Measurements from ENCODE around the gene CPT2.
"Not testable (repeated sequence)": the region's sequence is repeated elsewhere in the genome, so short reads cannot be mapped to it uniquely, and the experiment has no call there.

CPT2 gene

GRCh38 chr1:53182716-53183094 is 13.9 kb upstream of the CPT2 start:
- no peak for DNase-seq

DNA sequence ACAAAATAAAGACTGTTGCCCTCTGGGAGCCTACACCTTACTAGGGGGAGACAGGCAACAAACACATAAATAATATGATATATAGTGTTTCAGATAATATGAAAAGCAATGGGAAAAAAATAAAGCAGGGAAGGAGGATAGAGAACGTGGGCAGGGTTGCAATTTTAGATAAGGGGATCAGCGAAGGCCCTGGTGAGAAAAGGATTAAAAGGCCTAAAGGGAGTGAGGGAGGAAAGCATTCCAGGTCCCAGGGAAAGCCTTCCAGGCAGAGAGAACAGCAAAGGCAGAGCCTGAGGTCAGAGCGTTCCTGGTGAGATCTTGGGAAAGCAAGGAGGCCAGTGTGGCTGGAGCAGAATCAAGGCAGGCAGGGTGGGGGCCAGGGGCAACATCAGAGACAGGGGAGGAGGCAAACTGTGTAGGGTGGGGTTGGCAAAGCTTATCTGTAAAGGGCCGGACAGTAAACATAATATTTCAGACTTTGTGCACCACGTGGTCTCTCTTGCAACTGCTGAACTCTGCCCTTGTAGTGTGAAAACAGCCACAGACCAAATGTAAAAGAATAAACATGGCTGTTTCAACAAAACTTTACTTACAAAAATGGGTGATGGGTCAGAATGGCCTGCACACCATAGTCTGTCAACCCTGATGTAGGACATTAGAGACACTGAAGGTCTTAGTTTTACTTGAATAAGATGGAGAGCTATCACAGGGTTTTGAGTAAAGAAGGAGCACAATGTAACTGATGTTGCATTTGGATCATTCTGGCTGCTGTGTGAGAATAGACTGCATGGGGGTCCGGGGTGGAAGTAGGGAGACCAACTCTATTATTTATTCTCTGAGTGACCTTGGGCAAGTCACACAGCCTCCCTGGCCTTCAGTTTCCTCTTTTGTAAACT is 13.3 kb upstream of the CPT2 start:
- no peak for DNase-seq

- not testable (repeated sequence) for DNase-seq
Measured at GRCh38 chr1:53185955-53186297, 10.7 kb upstream of the CPT2 start.

DNA sequence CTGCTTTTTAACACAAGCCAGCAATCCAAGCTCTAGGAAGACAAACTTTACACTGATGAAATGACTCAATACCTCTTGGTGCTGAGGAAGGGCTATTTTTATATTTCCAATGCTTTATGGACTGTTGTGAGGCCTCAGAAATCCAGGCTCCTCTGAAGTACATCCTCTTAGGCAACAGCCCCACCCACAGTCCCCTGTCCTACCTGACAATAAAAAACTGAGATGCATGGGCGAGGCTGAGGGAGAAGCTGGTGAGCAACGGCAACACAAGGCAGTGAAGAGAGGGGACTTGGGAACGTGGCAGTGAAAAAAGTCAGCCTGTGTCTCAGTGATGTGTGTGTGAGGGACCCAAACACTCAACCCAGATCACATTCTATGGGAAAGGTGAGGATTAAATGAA is 10.1 kb upstream of the CPT2 start:
- no peak for DNase-seq

GRCh38 chr1:53187401-53187800 is 9.2 kb upstream of the CPT2 start:
- no peak for DNase-seq

DNA sequence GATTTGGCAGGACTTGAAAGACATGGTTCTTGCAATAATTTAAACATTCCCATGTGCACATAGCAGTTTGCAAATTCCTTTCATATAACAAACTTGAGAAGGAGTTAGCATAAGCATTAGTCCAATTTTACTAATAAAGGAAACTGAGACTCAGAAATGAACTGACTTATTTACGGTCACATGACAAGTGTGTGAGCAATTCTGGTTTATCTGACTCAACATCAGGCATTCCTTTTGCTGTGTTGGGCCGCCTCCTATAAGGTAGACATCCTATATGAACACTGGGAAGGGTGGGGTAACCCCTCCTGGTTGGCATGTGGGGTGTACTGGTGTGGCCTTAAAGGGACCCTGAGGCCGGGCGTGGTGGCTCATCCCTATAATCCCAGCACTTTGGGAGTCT is 8.5 kb upstream of the CPT2 start:
- DNase-seq: no peak

DNA sequence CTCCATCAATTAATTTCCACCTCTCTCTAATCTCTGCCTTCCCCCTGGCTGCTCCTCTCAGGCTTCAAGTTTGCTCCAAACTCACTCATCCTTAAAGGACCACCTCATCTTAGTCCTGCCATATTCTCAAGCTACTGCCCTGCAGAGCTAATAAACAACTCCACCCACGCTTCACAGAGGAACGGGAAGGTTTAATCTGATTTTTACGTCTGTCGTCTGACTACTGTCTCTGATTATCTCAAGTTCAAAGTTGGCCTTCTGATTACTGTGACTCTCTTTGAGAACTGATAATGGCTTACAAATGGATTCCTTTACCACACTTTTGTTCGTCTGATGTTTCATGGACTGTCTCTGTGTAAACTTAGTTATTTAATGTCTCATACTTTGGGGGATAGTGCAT is 7.6 kb upstream of the CPT2 start:
- no peak for DNase-seq

DNA sequence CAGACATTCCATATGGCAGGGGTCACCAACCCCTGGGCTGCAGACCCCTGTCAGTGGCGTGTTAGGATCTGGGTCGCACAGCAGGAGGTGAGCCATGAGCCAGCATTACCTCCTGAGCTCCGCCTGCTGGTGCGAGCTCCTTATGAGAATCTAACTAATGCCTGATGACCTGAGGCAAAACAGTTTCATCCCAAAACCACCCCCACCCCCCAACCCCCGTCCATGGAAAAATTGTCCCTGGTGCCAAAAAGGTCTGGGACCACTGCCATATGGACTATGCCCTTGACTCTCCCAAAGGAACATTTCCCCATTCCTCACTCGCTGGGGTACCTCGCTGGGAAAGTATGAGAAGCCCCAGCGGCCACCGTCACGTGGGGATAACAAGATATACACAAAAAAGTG is 6.4 kb upstream of the CPT2 start:
- no peak for DNase-seq

DNA sequence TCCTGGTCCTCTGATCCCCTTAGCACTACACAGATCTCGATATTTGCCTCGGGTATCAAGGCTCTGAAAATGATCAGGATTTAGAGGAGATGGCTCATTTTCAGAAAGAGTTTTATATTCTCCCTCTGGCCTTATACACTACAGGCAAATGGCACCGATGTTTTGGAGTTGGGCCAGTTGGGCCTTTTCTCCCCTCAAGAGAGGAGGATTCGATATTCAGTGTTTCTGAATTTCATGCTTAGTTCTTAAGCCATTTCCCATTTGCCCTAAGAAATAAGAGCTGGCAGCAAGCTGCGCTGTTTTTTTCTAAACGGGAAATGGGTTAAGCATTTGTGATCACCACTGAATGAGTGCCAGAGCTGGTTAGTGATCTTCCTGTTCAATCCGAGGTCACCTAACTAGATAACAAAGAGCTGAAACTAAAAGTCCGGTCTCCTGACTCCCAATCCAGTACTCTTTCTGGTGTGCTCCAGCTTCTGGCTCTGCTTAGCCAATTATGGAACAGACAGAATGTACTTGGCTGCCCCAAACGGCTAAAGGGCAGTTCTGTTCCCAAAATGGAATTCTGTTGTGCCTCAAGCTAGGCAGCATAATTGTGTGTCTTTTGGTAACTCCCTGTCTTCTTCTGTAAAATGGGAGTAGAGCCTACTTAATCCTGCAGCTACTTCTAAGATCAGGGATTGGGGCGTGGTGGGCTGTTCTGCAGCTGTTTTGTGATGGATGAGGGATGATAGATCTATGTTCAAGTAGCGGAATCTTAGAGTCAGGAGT is 1.2 kb upstream of the CPT2 start:
- no peak for DNase-seq

DNA sequence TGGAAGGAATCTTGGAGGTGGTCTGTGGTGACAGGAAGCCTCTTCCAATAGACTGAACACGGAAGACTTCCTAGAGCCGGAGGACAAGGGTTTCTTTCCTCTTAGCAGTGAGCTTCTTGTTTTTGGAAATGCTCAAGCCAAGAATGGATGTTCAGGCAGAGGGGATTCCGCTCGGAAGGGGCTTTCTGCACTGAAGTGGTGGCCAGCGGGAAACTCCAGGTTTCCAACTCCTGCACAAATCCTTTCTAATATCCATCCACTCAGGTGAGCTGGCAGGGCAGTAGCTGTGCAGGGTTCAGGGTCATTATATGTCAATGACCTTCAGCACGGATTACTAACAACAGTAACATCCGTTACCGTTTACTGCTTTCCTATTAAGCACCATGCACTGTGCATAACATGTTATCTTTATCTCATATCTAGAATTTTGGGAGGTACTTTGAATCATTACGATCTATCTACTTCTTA is 573 bp upstream of the CPT2 start:
- no peak for DNase-seq

DNA sequence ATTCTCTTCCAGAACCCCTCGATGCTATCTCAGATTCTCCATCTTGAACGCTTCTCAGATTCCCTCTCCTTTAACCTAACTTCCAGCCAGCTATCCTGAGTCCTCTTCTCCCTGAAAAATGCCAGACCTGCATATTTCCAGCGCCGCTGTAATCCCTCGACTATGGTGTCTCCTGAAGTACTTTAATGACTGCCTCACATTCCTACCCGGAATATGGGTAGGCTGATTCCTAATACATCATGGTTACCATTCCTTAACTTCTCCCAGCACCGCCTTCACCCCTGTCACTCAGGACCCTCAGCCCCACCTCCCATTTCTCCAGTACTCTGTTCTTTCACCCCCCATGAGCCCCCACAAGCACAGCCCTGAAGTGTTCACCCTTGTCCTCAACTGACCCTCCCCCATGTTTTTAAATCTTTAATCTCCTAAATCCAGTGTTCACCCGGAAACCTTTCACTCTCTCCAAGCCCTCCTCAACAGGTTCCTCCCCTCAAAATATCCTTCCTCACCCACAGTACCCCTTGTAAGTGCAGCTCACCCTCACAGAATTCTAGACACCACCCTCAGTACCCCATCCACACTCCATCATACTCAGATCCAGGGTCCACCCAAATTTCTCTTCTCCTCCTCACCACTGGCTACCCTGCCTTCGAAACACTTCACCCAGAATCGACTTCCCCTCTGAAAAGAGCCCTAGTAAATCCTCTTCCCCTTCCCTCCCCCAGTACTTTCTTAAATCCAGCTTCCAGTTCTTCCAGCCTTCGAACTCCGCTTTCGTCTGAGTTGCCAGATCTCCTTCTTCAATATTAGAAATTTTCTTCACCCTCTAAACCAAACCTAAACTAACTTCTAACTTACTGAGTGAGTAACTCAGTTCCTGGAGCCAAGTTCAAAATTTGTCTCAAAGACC is 922 bp downstream of the CPT2 start:
- DNase-seq: no peak

- DNase-seq: no peak
Measured at GRCh38 chr1:53198241-53198651, 1.6 kb downstream of the CPT2 start.

DNA sequence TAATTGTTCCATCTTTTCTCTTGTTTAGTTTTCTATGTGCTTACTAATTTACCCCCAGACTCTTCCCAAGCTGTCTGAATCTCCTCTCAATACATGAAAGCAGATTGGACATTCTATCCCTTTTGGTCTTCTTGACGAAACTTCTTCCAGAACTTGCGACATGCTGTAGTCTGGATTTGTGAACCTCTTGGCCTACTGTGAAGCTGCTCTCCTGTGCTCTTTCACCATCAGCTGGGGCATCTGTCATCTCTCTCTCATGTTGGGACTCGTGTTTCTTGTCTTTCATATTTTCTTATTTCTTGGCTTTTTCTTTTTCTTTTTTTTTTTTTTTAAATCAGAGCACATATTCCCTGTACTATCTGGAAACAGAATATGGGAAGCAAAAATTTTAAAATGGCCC is 6.8 kb downstream of the CPT2 start:
- DNase-seq: no peak

GRCh38 chr1:53205496-53205895 is 8.9 kb downstream of the CPT2 start:
- not testable (repeated sequence) for DNase-seq

DNA sequence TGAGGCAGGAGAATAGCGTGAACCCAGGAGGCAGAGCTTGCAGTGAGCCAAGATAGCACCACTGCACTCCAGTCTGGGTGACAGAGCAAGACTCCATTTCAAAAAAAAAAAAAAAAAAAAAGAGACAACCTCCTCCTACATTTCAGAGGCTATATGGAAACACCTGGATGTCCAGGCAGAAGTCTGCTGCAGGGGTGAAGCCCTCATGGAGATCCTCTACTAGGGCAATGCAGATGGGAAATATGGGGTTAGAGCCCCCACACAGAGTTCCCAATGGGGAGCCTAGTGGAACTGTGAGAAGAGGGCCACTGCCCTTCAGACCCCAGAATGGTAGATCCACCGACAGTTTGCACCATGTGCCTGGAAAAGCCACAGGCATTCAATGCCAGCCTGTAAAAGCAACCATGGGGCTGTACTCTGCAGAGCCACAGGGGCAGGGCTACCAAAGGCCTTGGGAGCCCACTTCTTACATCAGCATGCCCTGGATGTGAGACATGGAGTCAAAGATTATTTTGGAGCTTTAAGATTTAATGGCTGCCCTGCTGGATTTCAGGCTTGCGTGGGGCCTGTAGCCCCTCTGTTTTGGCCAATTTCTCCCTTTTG is 9.6 kb downstream of the CPT2 start:
- not testable (repeated sequence) for DNase-seq

DNA sequence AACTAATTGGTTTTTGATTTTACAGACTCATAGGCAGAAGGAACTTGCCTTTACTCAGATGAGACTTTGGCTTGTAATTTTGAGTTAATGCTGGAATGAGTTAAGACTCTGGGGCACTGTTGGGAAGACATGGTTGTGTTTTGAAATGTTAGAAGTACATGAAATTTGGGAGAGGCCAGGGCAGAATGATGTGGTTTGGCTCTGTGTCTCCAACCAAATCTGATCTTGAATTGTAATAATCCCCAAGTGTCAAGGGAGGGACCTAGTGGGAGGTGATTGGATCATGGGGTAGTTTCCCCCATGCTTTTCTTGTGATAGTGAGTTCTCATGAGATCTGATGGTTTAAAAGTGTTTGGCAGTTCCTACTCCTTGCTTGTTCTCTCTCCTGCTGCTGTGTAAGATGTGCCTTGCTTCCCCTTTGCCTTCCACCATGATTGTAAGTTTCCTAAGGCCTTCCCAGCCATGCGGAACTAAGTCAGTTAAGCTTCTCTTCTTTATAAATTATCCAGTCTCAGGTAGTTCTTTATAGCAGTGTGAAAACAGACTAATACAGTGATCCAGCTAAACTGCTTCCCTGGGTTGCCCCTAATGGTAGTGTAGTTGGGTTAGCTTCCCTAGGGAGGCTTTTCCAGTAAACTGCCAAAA is 10.2 kb downstream of the CPT2 start:
- DNase-seq: no peak

GRCh38 chr1:53207726-53208125 is 11.1 kb downstream of the CPT2 start:
- no peak for DNase-seq

DNA sequence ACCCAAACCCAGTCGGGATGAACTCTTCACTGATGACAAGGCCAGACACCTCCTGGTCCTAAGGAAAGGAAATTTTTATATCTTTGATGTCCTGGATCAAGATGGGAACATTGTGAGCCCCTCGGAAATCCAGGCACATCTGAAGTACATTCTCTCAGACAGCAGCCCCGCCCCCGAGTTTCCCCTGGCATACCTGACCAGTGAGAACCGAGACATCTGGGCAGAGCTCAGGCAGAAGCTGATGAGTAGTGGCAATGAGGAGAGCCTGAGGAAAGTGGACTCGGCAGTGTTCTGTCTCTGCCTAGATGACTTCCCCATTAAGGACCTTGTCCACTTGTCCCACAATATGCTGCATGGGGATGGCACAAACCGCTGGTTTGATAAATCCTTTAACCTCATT is 13.7 kb downstream of the CPT2 start:
- no peak for DNase-seq

DNA sequence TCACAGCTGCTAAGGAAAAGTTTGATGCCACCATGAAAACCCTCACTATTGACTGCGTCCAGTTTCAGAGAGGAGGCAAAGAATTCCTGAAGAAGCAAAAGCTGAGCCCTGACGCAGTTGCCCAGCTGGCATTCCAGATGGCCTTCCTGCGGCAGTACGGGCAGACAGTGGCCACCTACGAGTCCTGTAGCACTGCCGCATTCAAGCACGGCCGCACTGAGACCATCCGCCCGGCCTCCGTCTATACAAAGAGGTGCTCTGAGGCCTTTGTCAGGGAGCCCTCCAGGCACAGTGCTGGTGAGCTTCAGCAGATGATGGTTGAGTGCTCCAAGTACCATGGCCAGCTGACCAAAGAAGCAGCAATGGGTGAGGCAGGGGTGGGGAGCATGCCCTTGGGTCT is 14.3 kb downstream of the CPT2 start:
- DNase-seq: no peak

GRCh38 chr1:53214376-53214940 is 17.8 kb downstream of the CPT2 start:
- DNase-seq: no peak

DNA sequence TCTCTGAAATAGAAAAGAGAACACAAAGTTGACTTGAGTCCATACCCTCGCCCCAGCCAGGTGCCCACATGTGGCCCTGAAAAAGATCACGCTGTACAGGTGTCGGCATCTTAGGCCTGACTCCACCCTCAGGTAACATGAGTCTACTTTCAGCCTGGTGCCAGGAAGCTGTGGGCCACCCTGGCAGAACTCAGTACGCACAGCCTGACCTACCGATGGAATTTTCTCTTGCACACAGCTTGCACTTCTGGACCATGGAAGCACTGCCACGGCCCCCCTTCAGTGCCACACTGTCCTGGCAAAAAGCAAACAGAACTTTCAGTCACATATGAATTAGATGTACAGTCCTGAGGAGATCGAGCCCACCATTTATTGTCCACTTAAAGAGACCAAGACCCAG is 21.6 kb downstream of the CPT2 start:
- DNase-seq: no peak

- DNase-seq: no peak
Measured at GRCh38 chr1:53219711-53220110, 23.1 kb downstream of the CPT2 start.
